GM18498 (cell line): Measurements from ENCODE around the gene MSMP.

Experiments
- ATAC-seq: cut with Tn5 transposase; IDR thresholded peaks from one replicate; pipeline ENCODE4 v1.9.1; 2021; ENCODE audit warnings: mild to moderate bottlenecking, moderate library complexity; ENCODE audit not compliant: unreplicated experiment

The MSMP gene

GRCh38 chr9:35746583-35746982 is 7.5 kb downstream of the MSMP start:
- ATAC-seq, result no peak

- ATAC-seq, result no peak
These were observed 8.5 kb downstream of the MSMP start for GRCh38 chr9:35745569-35745968.

- no peak for ATAC-seq
These were observed 10.1 kb downstream of the MSMP start for GRCh38 chr9:35743880-35744518.

- ATAC-seq, result no peak
These were observed 10.6 kb downstream of the MSMP start for GRCh38 chr9:35743452-35743851.

GRCh38 chr9:35741740-35742139 is 12.3 kb downstream of the MSMP start:
- no peak for ATAC-seq

GRCh38 chr9:35740243-35740642 is 13.8 kb downstream of the MSMP start:
- ATAC-seq, result no peak

- no peak for ATAC-seq
These were observed 15.2 kb downstream of the MSMP start for GRCh38 chr9:35738924-35739323.

GRCh38 chr9:35738186-35738585 is 15.9 kb downstream of the MSMP start:
- ATAC-seq, result no peak

GRCh38 chr9:35737143-35737542 is 16.9 kb downstream of the MSMP start:
- ATAC-seq, result no peak

- no peak for ATAC-seq
These were observed 17.9 kb downstream of the MSMP start for GRCh38 chr9:35736201-35736633.

- no peak for ATAC-seq
These were observed 20.0 kb downstream of the MSMP start for GRCh38 chr9:35734096-35734495.

- ATAC-seq, result peak; percentile 1
These were observed 21.1 kb downstream of the MSMP start for GRCh38 chr9:35732800-35733541.

GRCh38 chr9:35732185-35732799 is 21.8 kb downstream of the MSMP start, which contains the start of the genes CREB3 and TLN1:
TSS of gene CREB3 (plus strand) at chr9:35732666. CDS start at chr9:35732773, 107 bp downstream.
TSS of gene TLN1 (minus strand) at chr9:35732195. CDS start at chr9:35725694, 6,501 bp downstream.
- ATAC-seq, result peak; percentile 80

GRCh38 chr9:35731415-35732184 is 22.5 kb downstream of the MSMP start:
- no peak for ATAC-seq

GRCh38 chr9:35730486-35730854 is 23.6 kb downstream of the MSMP start:
- no peak for ATAC-seq

- no peak for ATAC-seq
These were observed 24.2 kb downstream of the MSMP start for GRCh38 chr9:35729700-35730485.

GRCh38 chr9:35729101-35729500 is 25.0 kb downstream of the MSMP start:
- no peak for ATAC-seq

- no peak for ATAC-seq
These were observed 25.8 kb downstream of the MSMP start for GRCh38 chr9:35728041-35728971.

- ATAC-seq, result no peak
These were observed 26.4 kb downstream of the MSMP start for GRCh38 chr9:35727676-35728040.
